Fibroblast of pulmonary artery (primary cell): ENCODE data around the gene MYOT.
"Not testable (repeated sequence)": the region's sequence is repeated elsewhere in the genome, so short reads cannot be mapped to it uniquely, and the experiment has no call there.

Source experiments
- DNase-seq: peaks from one replicate; pipeline ENCODE4 v3.0.0-alpha.2; 2010; ENCODE audit warnings: low read depth
- H3K4me3 ChIP-seq: replicated peaks from 2 replicates; pipeline ENCODE4 v1.5.1; 2011; ENCODE audit warnings: low read depth, mild to moderate bottlenecking, control low read depth, low read length, moderate library complexity
- CTCF ChIP-seq: IDR thresholded peaks from 2 replicates; pipeline ENCODE4 v1.5.1; 2011; ENCODE audit warnings: mild to moderate bottlenecking, control low read depth, low read length, inconsistent platforms; ENCODE audit errors: missing control alignments

Gene MYOT

GRCh38 chr5:137847687-137848086 lies 20.0 kb upstream of the MYOT start:
- no peak for TF ChIP-seq CTCF
- no peak for DNase-seq
- H3K4me3 ChIP-seq, result no peak overlapping the region

GRCh38 chr5:137853165-137853564 lies 14.5 kb upstream of the MYOT start:
- DNase-seq, H3K4me3 ChIP-seq: not testable (repeated sequence)

GRCh38 chr5:137856201-137856600 lies 11.5 kb upstream of the MYOT start:
- no peak overlapping the region for H3K4me3 ChIP-seq
- DNase-seq, result no peak
- no peak for TF ChIP-seq CTCF

- no peak overlapping the region for H3K4me3 ChIP-seq
- TF ChIP-seq CTCF, result no peak
- DNase-seq, result no peak
Measured at GRCh38 chr5:137856916-137857862, 10.5 kb upstream of the MYOT start.

- H3K4me3 ChIP-seq, result no peak overlapping the region
- peak; percentile 41 for DNase-seq
- no peak for TF ChIP-seq CTCF
Measured at GRCh38 chr5:137858223-137858916, 9.3 kb upstream of the MYOT start.

GRCh38 chr5:137858954-137859353 lies 8.7 kb upstream of the MYOT start:
- H3K4me3 ChIP-seq, result no peak overlapping the region
- DNase-seq, result no peak
- no peak for TF ChIP-seq CTCF

DNA sequence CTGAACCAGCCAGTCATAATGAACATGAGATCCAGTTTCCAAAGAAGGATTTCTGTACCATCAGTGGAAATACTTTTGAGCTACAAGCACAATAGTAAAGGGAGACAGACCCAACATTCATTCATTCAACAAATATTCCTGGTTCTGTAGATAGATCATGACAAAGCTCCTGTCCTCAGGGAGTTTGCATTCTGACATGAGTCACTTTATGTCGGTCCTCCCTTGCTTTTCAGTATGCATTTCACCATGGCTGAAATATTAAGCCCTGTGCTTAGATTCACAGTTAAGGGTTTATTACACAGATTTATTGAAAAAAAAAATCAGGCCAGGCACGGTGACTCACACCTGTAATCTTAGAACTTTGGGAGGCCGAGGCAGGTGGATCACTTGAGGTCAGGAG lies 5.4 kb upstream of the MYOT start:
- no peak for TF ChIP-seq CTCF
- DNase-seq, result no peak

GRCh38 chr5:137863653-137864052 lies 4.0 kb upstream of the MYOT start:
- H3K4me3 ChIP-seq, DNase-seq: not testable (repeated sequence)

More for the DNA sequence above, 5.4 kb upstream of the MYOT start:
- no peak overlapping the region for H3K4me3 ChIP-seq
